ENCODE results near the gene TMEM135.
"Not testable (repeated sequence)": the region's sequence is repeated elsewhere in the genome, so short reads cannot be mapped to it uniquely, and the experiment has no call there.

The TMEM135 gene

GRCh38 chr11:87263979-87264378 is 226.2 kb downstream of the TMEM135 start:
- no peak for DNase-seq

GRCh38 chr11:87265132-87265531 is 227.4 kb downstream of the TMEM135 start:
- no peak for DNase-seq

GRCh38 chr11:87265979-87266378 is 228.2 kb downstream of the TMEM135 start:
- no peak for DNase-seq

- DNase-seq: no peak
Measured at GRCh38 chr11:87266751-87267150, 229.0 kb downstream of the TMEM135 start.

GRCh38 chr11:87271951-87272350 is 234.2 kb downstream of the TMEM135 start:
- DNase-seq: not testable (repeated sequence)

- DNase-seq: no peak
Measured at GRCh38 chr11:87275176-87275575, 237.4 kb downstream of the TMEM135 start.

- no peak for DNase-seq
Measured at GRCh38 chr11:87280143-87280542, 242.4 kb downstream of the TMEM135 start.

- DNase-seq: no peak
Measured at GRCh38 chr11:87281496-87281895, 243.8 kb downstream of the TMEM135 start.

- no peak for DNase-seq
Measured at GRCh38 chr11:87284306-87284705, 246.6 kb downstream of the TMEM135 start.

GRCh38 chr11:87285674-87286073 is 247.9 kb downstream of the TMEM135 start:
- DNase-seq: not testable (repeated sequence)

GRCh38 chr11:87286338-87286737 is 248.6 kb downstream of the TMEM135 start:
- no peak for DNase-seq

GRCh38 chr11:87290304-87290922 is 252.7 kb downstream of the TMEM135 start:
- no peak for DNase-seq

GRCh38 chr11:87292598-87292997 is 254.9 kb downstream of the TMEM135 start:
- no peak for DNase-seq

GRCh38 chr11:87295237-87295636 is 257.5 kb downstream of the TMEM135 start:
- no peak for DNase-seq

GRCh38 chr11:87296627-87297026 is 258.9 kb downstream of the TMEM135 start:
- no peak for DNase-seq

GRCh38 chr11:87298155-87298554 is 260.4 kb downstream of the TMEM135 start:
- no peak for DNase-seq

- DNase-seq: no peak
Measured at GRCh38 chr11:87299041-87299481, 261.3 kb downstream of the TMEM135 start.

- DNase-seq: no peak
Measured at GRCh38 chr11:87300640-87301380, 263.1 kb downstream of the TMEM135 start.

GRCh38 chr11:87301785-87302540 is 264.2 kb downstream of the TMEM135 start:
- DNase-seq: no peak

- no peak for DNase-seq
Measured at GRCh38 chr11:87304412-87304811, 266.7 kb downstream of the TMEM135 start.

- no peak for DNase-seq
Measured at GRCh38 chr11:87306262-87306851, 268.6 kb downstream of the TMEM135 start.

- no peak for DNase-seq
Measured at GRCh38 chr11:87307101-87307500, 269.4 kb downstream of the TMEM135 start.

- DNase-seq: no peak
Measured at GRCh38 chr11:87315229-87315628, 277.5 kb downstream of the TMEM135 start.
